GM12878 (cell line): ENCODE data around the gene MPPED1. TPM values are rescaled to one million over a fixed set of nuclear protein-coding genes. Genes with fewer than 3 reads are reported as not detected.

Source experiments
- ATAC-seq: fragments of 200-7000 bp; cut with Tn5 transposase; 3 replicates; pipeline ENCODE4 v1.9.1; 2020; ENCODE audit warnings: mild to moderate bottlenecking, moderate library complexity
- BruUV-seq: library from RNA; stranded (reverse); fragments of 400-500 nt; replicated peaks from 2 replicates; lab custom pipeline; 2021; lab: Mats Ljungman, UMichigan
- CTCF ChIA-PET: fragments of 300-600 bp; sonication (Branson Sonifier 250); formaldehyde crosslinking; extraction: SDS; loops from one replicate; lab custom pipeline; 2021; ENCODE audit warnings: inconsistent platforms; lab: Yijun Ruan, JAX
- POLR2A ChIA-PET: fragments of 350-600 bp; formaldehyde crosslinking; extraction: SDS; loops from one replicate; lab custom pipeline; 2021; ENCODE audit warnings: inconsistent platforms; lab: Charles Lee
- RAD21 ChIA-PET: fragments of 300-600 bp; sonication (Branson Sonifier 250); formaldehyde crosslinking; loops from one replicate; lab custom pipeline; 2023; ENCODE audit warnings: antibody characterized with exemption; ENCODE audit not compliant: unreplicated experiment; lab: Charles Lee
- SMC1A ChIA-PET: fragments of 300-600 bp; sonication (Branson Sonifier 250); formaldehyde crosslinking; loops from one replicate; lab custom pipeline; 2023; ENCODE audit not compliant: unreplicated experiment, uncharacterized antibody; lab: Charles Lee
- DNase-seq: peaks from one replicate; pipeline ENCODE4 v3.0.0-alpha.2; 2011; ENCODE audit warnings: low read depth, low spot score
- FAIRE-seq: peaks from 3 replicates; lab custom pipeline; 2011; peaks lifted over from hg19 to GRCh38; lab: Jason Lieb, UNC
- H2AFZ ChIP-seq: 2 replicates; pipeline ENCODE4 v1.6.0; 2011; ENCODE audit warnings: low read depth, low read length, control low read depth; ENCODE audit not compliant: control insufficient read depth
- H3K27ac ChIP-seq: 2 replicates; pipeline ENCODE4 v1.5.1; 2011; ENCODE audit warnings: control low read depth; ENCODE audit not compliant: control insufficient read depth, insufficient read depth
- H3K27me3 ChIP-seq, 2 experiments: replicated peaks in 1 of 2; 2 replicates each; pipeline versions ENCODE4 v1.6.0 to v1.6.1; 2011; ENCODE audit warnings: low read length in 1 of 2; ENCODE audit not compliant: control insufficient read depth in 2 of 2, insufficient read depth in 2 of 2
- H3K36me3 ChIP-seq, 2 experiments: 2 replicates each; pipeline ENCODE4 v1.5.1; 2011; ENCODE audit warnings: low read length in 1 of 2; ENCODE audit not compliant: control insufficient read depth in 2 of 2, insufficient read depth in 2 of 2
- H3K4me1 ChIP-seq: 2 replicates; pipeline ENCODE4 v1.6.1; 2011; ENCODE audit warnings: mild to moderate bottlenecking, low read length, moderate library complexity, mixed read lengths; ENCODE audit not compliant: control insufficient read depth, insufficient read depth
- H3K4me2 ChIP-seq: 2 replicates; pipeline ENCODE4 v1.6.0; 2011; ENCODE audit warnings: control low read depth; ENCODE audit not compliant: control insufficient read depth, insufficient read depth
- H3K4me3 ChIP-seq: fragments of 200-600 bp; sonication (generic); 2 replicates; pipeline ENCODE4 v1.5.1; 2016
- H3K79me2 ChIP-seq: 2 replicates; pipeline ENCODE4 v1.6.0; 2011; ENCODE audit warnings: low read length; ENCODE audit not compliant: control insufficient read depth, insufficient read depth
- H3K9ac ChIP-seq: 2 replicates; pipeline ENCODE4 v1.8.0; 2011; ENCODE audit warnings: low read length, control low read depth, mixed read lengths; ENCODE audit not compliant: control insufficient read depth, insufficient read depth
- H3K9me3 ChIP-seq: replicated peaks from 3 replicates; pipeline ENCODE4 v1.5.1; 2011; ENCODE audit warnings: mild to moderate bottlenecking, low read length; ENCODE audit not compliant: control insufficient read depth, insufficient read depth
- H4K20me1 ChIP-seq: 2 replicates; pipeline ENCODE4 v1.6.0; 2011; ENCODE audit not compliant: control insufficient read depth, insufficient read depth
- BMI1 ChIP-seq: fragments of 450-650 bp; IDR thresholded peaks from 2 replicates; pipeline ENCODE4 v1.6.1; 2016; ENCODE audit warnings: mild to moderate bottlenecking, moderate library complexity, borderline replicate concordance
- CBX3 ChIP-seq: fragments of 200-600 bp; sonication (generic); IDR thresholded peaks from 2 replicates; pipeline ENCODE4 v1.6.1; 2016; ENCODE audit warnings: low read depth, borderline replicate concordance
- EGR1 ChIP-seq, 2 experiments: IDR thresholded peaks; 1 replicate in 1 of 2; 2 replicates in 1 of 2; pipeline ENCODE4 v1.6.1; 2011 to 2012; ENCODE audit warnings: low read depth in 2 of 2, low read length in 2 of 2, borderline replicate concordance in 1 of 2, mild to moderate bottlenecking in 1 of 2, moderate library complexity in 1 of 2
- IKZF1 ChIP-seq: fragments of 450-650 bp; conservative IDR thresholded peaks from 2 replicates; pipeline ENCODE4 v1.6.1; 2017; ENCODE audit warnings: antibody characterized with exemption, mild to moderate bottlenecking
- KLF5 ChIP-seq: fragments of 450-650 bp; IDR thresholded peaks from 2 replicates; pipeline ENCODE4 v1.6.1; 2014; ENCODE audit warnings: mild to moderate bottlenecking; ENCODE audit not compliant: partially characterized antibody
- POLR2AphosphoS2 ChIP-seq: IDR thresholded peaks from 2 replicates; pipeline ENCODE4 v1.6.1; 2011; ENCODE audit warnings: low read depth, mild to moderate bottlenecking, low read length, improper control_type of control experiment, moderate library complexity
- RCOR1 ChIP-seq: conservative IDR thresholded peaks from 2 replicates; pipeline ENCODE4 v1.6.1; 2012; ENCODE audit warnings: low read depth, low read length, improper control_type of control experiment
- RELA ChIP-seq: fragments of 450-650 bp; IDR thresholded peaks from 2 replicates; pipeline ENCODE4 v1.8.0; 2014; ENCODE audit warnings: borderline replicate concordance; ENCODE audit not compliant: partially characterized antibody
- SRF ChIP-seq, 2 experiments: IDR thresholded peaks; 2 replicates each; pipeline ENCODE4 v1.6.1; 2011; ENCODE audit warnings: low read depth in 2 of 2, low read length in 2 of 2, mild to moderate bottlenecking in 1 of 2, moderate library complexity in 1 of 2
- TBL1XR1 ChIP-seq: IDR thresholded peaks from 2 replicates; pipeline ENCODE4 v1.6.1; 2012; ENCODE audit warnings: low read depth, low read length, improper control_type of control experiment
- ZNF207 ChIP-seq: fragments of 450-650 bp; IDR thresholded peaks from 2 replicates; pipeline ENCODE4 v1.6.1; 2014; ENCODE audit warnings: antibody characterized with exemption, mild to moderate bottlenecking, borderline replicate concordance
- ZNF622 ChIP-seq: fragments of 450-650 bp; IDR thresholded peaks from 2 replicates; pipeline ENCODE4 v1.6.1; 2017; ENCODE audit warnings: mild to moderate bottlenecking, inconsistent platforms
- WGBS: methylation state at CpG from one replicate; pipeline ENCODE4 v1.1.6; 2016; ENCODE audit warnings: low lambda C conversion rate; ENCODE audit not compliant: insufficient replicate concordance, insufficient coverage; ENCODE audit errors: missing lambda C conversion rate; 5-methylcytosine and 5-hydroxymethylcytosine counted together
- in situ Hi-C: fragments of 300-500 bp; cut with MboI; formaldehyde crosslinking; loops from 9 replicates; pipeline ENCODE4 v1.14.3; 2018; ENCODE audit warnings: mixed read lengths
- intact Hi-C: fragments of 100-400 bp; cut with micrococcal nuclease; formaldehyde crosslinking; loops from one replicate; pipeline ENCODE4 v1.14.2; 2022; ENCODE audit not compliant: unreplicated experiment
- polyA plus RNA-seq, 11 experiments: library from polyadenylated mRNA; depleted of rRNA in 4 of 11; unstranded in 6 of 11; stranded (reverse) in 5 of 11; fragments of >200 nt; fragmentation: Nextera tagmentation in 4 of 11; fragmentation: Illumina TruSeq in 1 of 11; extraction: Ambion mirVana in 4 of 11; extraction: Trizol in 1 of 11; gene quantifications; 1 replicate in 1 of 11; 2 replicates in 10 of 11; pipeline versions ENCODE4 v1.2.1 to v1.2.3, GENCODE V29; 2011 to 2016; ENCODE audit warnings: inconsistent platforms in 2 of 11, missing spikeins in 2 of 11, low read depth in 1 of 11
- total RNA-seq, 4 experiments: library from RNA; depleted of rRNA in 3 of 4; stranded (reverse); fragments of >200 nt in 3 of 4; fragmentation: Illumina TruSeq in 1 of 4; extraction: Trizol in 1 of 4; gene quantifications; 2 replicates each; pipeline versions ENCODE4 v1.2.1 to v1.2.3, GENCODE V29; 2013 to 2021
- TF ChIP-seq, protein P1 (sequence below): IDR thresholded peaks from 2 replicates; pipeline ENCODE4 v1.6.1; 2012; ENCODE audit warnings: mild to moderate bottlenecking, low read depth, low read length
- TF ChIP-seq, protein P2 (sequence below): fragments of 450-650 bp; IDR thresholded peaks from 2 replicates; pipeline ENCODE4 v1.6.1; 2014; ENCODE audit warnings: mild to moderate bottlenecking
- TF ChIP-seq, protein P3 (sequence below): IDR thresholded peaks from 2 replicates; pipeline ENCODE4 v1.6.1; 2012; ENCODE audit warnings: low read depth, low read length, improper control_type of control experiment
- TF ChIP-seq, protein P4 (sequence below): fragments of 450-650 bp; IDR thresholded peaks from 2 replicates; pipeline ENCODE4 v1.6.1; 2018; ENCODE audit warnings: mild to moderate bottlenecking, low read depth, moderate library complexity; ENCODE audit not compliant: partially characterized antibody

The MPPED1 gene
- total and polyA plus RNA-seq, 10 of the 15 experiments (the other 5 are each of a cell fraction or from before 2014, with no cell fraction given): 0.11 TPM; not detected in 9

DNA sequence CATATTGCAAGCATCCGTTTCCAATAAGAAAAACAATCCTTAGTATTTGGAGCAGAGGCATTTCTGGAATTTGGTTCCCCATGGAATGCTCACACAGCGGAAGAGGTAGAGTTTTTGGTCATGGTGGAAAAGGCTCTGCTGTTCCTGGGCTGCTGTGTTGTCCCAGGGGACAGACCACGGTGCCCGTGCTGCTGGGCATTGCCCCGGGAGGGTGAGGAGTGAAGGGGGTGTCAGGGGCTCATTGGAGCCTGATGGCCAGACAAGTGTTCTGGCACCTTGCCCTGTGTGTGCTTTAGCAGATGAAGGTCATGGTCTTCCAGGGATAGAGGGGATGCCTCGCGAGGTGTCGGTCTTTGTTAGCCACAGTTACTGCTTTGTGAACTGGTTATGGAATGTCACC is 61.2 kb downstream of the MPPED1 start:
- ChIA-PET POLR2A (no interaction called here), SMC1A (no interaction called here), RAD21 (no interaction called here), CTCF (no interaction called here)
- Histone ChIP-seq H3K4me3 (no peak overlapping the region), H3K27me3 (no peaks in the 10 kb centered on the region; a peak in 3 of 4 replicates), H3K27ac (no peak overlapping the region), H3K9ac (no peak overlapping the region), H3K79me2 (no peaks in the 10 kb centered on the region), H3K4me1 (no peaks in the 10 kb centered on the region), H2AFZ (no peak overlapping the region), H4K20me1 (no peaks in the 10 kb centered on the region), H3K9me3 (no peaks in the 10 kb centered on the region), H3K4me2 (no peak overlapping the region), H3K36me3 (no peaks in the 10 kb centered on the region)
- intact Hi-C loops (no loop called here), in situ Hi-C loops (no loop called here)
- BruUV-seq: no TSS peak
- DNase-seq (no peak), ATAC-seq (no peak), FAIRE-seq (no peak)
- 23% methylated on average over 8 of the region's 8 CpGs for WGBS
- TF ChIP-seq BMI1: no peak
- TF ChIP-seq, protein P1, sequence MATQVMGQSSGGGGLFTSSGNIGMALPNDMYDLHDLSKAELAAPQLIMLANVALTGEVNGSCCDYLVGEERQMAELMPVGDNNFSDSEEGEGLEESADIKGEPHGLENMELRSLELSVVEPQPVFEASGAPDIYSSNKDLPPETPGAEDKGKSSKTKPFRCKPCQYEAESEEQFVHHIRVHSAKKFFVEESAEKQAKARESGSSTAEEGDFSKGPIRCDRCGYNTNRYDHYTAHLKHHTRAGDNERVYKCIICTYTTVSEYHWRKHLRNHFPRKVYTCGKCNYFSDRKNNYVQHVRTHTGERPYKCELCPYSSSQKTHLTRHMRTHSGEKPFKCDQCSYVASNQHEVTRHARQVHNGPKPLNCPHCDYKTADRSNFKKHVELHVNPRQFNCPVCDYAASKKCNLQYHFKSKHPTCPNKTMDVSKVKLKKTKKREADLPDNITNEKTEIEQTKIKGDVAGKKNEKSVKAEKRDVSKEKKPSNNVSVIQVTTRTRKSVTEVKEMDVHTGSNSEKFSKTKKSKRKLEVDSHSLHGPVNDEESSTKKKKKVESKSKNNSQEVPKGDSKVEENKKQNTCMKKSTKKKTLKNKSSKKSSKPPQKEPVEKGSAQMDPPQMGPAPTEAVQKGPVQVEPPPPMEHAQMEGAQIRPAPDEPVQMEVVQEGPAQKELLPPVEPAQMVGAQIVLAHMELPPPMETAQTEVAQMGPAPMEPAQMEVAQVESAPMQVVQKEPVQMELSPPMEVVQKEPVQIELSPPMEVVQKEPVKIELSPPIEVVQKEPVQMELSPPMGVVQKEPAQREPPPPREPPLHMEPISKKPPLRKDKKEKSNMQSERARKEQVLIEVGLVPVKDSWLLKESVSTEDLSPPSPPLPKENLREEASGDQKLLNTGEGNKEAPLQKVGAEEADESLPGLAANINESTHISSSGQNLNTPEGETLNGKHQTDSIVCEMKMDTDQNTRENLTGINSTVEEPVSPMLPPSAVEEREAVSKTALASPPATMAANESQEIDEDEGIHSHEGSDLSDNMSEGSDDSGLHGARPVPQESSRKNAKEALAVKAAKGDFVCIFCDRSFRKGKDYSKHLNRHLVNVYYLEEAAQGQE: no peak
- TF ChIP-seq, protein P2, sequence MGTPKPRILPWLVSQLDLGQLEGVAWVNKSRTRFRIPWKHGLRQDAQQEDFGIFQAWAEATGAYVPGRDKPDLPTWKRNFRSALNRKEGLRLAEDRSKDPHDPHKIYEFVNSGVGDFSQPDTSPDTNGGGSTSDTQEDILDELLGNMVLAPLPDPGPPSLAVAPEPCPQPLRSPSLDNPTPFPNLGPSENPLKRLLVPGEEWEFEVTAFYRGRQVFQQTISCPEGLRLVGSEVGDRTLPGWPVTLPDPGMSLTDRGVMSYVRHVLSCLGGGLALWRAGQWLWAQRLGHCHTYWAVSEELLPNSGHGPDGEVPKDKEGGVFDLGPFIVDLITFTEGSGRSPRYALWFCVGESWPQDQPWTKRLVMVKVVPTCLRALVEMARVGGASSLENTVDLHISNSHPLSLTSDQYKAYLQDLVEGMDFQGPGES: no peak
- no peak for TF ChIP-seq CBX3
- TF ChIP-seq ZNF207: no peak
- no peak for TF ChIP-seq KLF5
- no peak for TF ChIP-seq RCOR1
- TF ChIP-seq ZNF622: no peak
- TF ChIP-seq IKZF1: no peak
- TF ChIP-seq, protein P3, sequence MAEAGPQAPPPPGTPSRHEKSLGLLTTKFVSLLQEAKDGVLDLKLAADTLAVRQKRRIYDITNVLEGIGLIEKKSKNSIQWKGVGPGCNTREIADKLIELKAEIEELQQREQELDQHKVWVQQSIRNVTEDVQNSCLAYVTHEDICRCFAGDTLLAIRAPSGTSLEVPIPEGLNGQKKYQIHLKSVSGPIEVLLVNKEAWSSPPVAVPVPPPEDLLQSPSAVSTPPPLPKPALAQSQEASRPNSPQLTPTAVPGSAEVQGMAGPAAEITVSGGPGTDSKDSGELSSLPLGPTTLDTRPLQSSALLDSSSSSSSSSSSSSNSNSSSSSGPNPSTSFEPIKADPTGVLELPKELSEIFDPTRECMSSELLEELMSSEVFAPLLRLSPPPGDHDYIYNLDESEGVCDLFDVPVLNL: no peak
- no peak for TF ChIP-seq RELA
- TF ChIP-seq, protein P4, sequence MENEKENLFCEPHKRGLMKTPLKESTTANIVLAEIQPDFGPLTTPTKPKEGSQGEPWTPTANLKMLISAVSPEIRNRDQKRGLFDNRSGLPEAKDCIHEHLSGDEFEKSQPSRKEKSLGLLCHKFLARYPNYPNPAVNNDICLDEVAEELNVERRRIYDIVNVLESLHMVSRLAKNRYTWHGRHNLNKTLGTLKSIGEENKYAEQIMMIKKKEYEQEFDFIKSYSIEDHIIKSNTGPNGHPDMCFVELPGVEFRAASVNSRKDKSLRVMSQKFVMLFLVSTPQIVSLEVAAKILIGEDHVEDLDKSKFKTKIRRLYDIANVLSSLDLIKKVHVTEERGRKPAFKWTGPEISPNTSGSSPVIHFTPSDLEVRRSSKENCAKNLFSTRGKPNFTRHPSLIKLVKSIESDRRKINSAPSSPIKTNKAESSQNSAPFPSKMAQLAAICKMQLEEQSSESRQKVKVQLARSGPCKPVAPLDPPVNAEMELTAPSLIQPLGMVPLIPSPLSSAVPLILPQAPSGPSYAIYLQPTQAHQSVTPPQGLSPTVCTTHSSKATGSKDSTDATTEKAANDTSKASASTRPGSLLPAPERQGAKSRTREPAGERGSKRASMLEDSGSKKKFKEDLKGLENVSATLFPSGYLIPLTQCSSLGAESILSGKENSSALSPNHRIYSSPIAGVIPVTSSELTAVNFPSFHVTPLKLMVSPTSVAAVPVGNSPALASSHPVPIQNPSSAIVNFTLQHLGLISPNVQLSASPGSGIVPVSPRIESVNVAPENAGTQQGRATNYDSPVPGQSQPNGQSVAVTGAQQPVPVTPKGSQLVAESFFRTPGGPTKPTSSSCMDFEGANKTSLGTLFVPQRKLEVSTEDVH: no peak
- no peak for TF ChIP-seq SRF (IDR thresholded peaks at IDR 0.05; ENCODE audit: low read depth in 2 of 2, low read length in 2 of 2)
- TF ChIP-seq TBL1XR1: no peak
- TF ChIP-seq EGR1 (IDR thresholded peaks at IDR 0.05; ENCODE audit: borderline replicate concordance in 1 of 2, low read depth in 2 of 2, low read length in 2 of 2): no peak
- TF ChIP-seq POLR2AphosphoS2: no peak
